Omental fat pad (tissue), 4 donors: Measurements from ENCODE around the gene EIF3K. TPM values are rescaled to one million over a fixed set of nuclear protein-coding genes. Genes with fewer than 3 reads are reported as not detected.

Source experiments
- ATAC-seq: fragments of 150-250 bp; one replicate; pipeline ENCODE4 v1.9.1; 2016; ENCODE audit warnings: mild to moderate bottlenecking, moderate library complexity; ENCODE audit not compliant: low FRiP score
- DNase-seq: peaks from one replicate; pipeline ENCODE4 v3.0.0-alpha.2; 2019; ENCODE audit warnings: low spot score
- CTCF ChIP-seq, 3 donors: fragments of 450-650 bp; IDR thresholded peaks; one replicate each; pipeline ENCODE4 v1.5.1; 2016 to 2017; ENCODE audit warnings: antibody characterized with exemption in 3 of 3, mild to moderate bottlenecking in 3 of 3, moderate library complexity in 2 of 3
- total RNA-seq, 4 donors: library from RNA; depleted of rRNA; stranded (reverse); fragments of >200 nt; gene quantifications; one replicate each; pipeline ENCODE4 v1.1.0, GENCODE V29; 2016

The EIF3K gene
- total RNA-seq, 4 donors from 2014 or later = 364 to 556 (median 476) TPM

- DNase-seq (no peak), ATAC-seq (no peak)
- TF ChIP-seq CTCF (IDR thresholded peaks at IDR 0.05) = no peak
These were observed 12.9 kb upstream of the EIF3K start for GRCh38 chr19:38606131-38606530.

GRCh38 chr19:38614289-38614688 lies 4.7 kb upstream of the EIF3K start:
- DNase-seq (no peak), ATAC-seq (no peak)
- no peak for TF ChIP-seq CTCF (IDR thresholded peaks at IDR 0.05)

- ATAC-seq (no peak), DNase-seq (no peak)
- TF ChIP-seq CTCF (IDR thresholded peaks at IDR 0.05) = no peak
These were observed 3.9 kb upstream of the EIF3K start for GRCh38 chr19:38615007-38615581.

- no peak for ATAC-seq
- DNase-seq = no peak
- TF ChIP-seq CTCF (IDR thresholded peaks at IDR 0.05) = no peak
These were observed 2.7 kb upstream of the EIF3K start for GRCh38 chr19:38616265-38616664.

- no peak for DNase-seq
- TF ChIP-seq CTCF (IDR thresholded peaks at IDR 0.05) = no peak
- no peak for ATAC-seq
These were observed 1.7 kb upstream of the EIF3K start for GRCh38 chr19:38617283-38617763.

GRCh38 chr19:38617764-38618589 lies 1.0 kb upstream of the EIF3K start, which contains the start of gene MAP4K1:
Gene MAP4K1, minus strand, starts transcription at chr19:38617953. Its CDS starts 58 bp downstream, at chr19:38617895.
- DNase-seq (no peak), ATAC-seq (no peak)
- TF ChIP-seq CTCF (IDR thresholded peaks at IDR 0.05) = no peak
